Endothelial cell of umbilical vein (primary cell): ENCODE data around the gene PLA2G15. TPM values are rescaled to one million over a fixed set of nuclear protein-coding genes. Genes with fewer than 3 reads are reported as not detected.

Experiments
- BruUV-seq: library from RNA; stranded (reverse); fragments of 400-500 nt; replicated peaks from 2 replicates; lab custom pipeline; 2021; lab: Mats Ljungman, UMichigan
- CTCF ChIA-PET: fragments of 300-600, 350-600 bp; sonication (Branson Sonifier 250); formaldehyde crosslinking; loops from one replicate; lab custom pipeline; 2021; ENCODE audit warnings: antibody characterized with exemption, inconsistent platforms; lab: Charles Lee
- POLR2A ChIA-PET: fragments of 300-600, 350-600 bp; sonication (Branson Sonifier 250); formaldehyde crosslinking; loops from one replicate; lab custom pipeline; 2021; ENCODE audit warnings: antibody characterized with exemption, inconsistent platforms; lab: Charles Lee
- DNase-seq: peaks from one replicate; pipeline ENCODE4 v3.0.0-alpha.2; 2011; ENCODE audit warnings: low read depth, low spot score
- FAIRE-seq: peaks from 2 replicates; lab custom pipeline; 2011; peaks lifted over from hg19 to GRCh38; lab: Jason Lieb, UNC
- H2AFZ ChIP-seq: 2 replicates; pipeline ENCODE4 v1.6.0; 2012; ENCODE audit warnings: low read depth, low read length, control low read depth, inconsistent platforms
- H3K27ac ChIP-seq: 2 replicates; pipeline ENCODE4 v1.5.1; 2011; ENCODE audit warnings: low read depth, mild to moderate bottlenecking, control low read depth, low read length, moderate library complexity; ENCODE audit not compliant: insufficient read depth
- H3K27me3 ChIP-seq, 2 experiments: 2 replicates each; pipeline versions ENCODE4 v1.6.0 to v1.6.1; 2011; ENCODE audit warnings: low read length in 2 of 2, mixed read lengths in 1 of 2; ENCODE audit not compliant: control insufficient read depth in 2 of 2, insufficient read depth in 2 of 2
- H3K36me3 ChIP-seq, 2 experiments: 2 replicates in 1 of 2; 3 replicates in 1 of 2; pipeline ENCODE4 v1.5.1; 2011; ENCODE audit warnings: low read length in 2 of 2, mild to moderate bottlenecking in 1 of 2, moderate library complexity in 1 of 2; ENCODE audit not compliant: control insufficient read depth in 2 of 2, insufficient read depth in 2 of 2; ENCODE audit errors: extremely low read depth in 1 of 2
- H3K4me1 ChIP-seq: 3 replicates; pipeline ENCODE4 v1.5.1; 2011; ENCODE audit warnings: mild to moderate bottlenecking, low read length; ENCODE audit not compliant: control insufficient read depth, insufficient read depth; ENCODE audit errors: extremely low read depth
- H3K4me2 ChIP-seq: 2 replicates; pipeline ENCODE4 v1.6.1; 2011; ENCODE audit warnings: low read length, control low read depth, mixed read lengths; ENCODE audit not compliant: insufficient read depth
- H3K4me3 ChIP-seq, 3 experiments: fragments of 200-600 bp in 1 of 3; sonication (generic), shearing (Covaris generic) in 1 of 3; replicated peaks in 1 of 3; 2 replicates each; pipeline ENCODE4 v1.5.1; 2011 to 2016; ENCODE audit warnings: control low read depth in 3 of 3, low read length in 3 of 3, mild to moderate bottlenecking in 2 of 3, inconsistent platforms in 1 of 3, low read depth in 1 of 3, moderate library complexity in 1 of 3; ENCODE audit not compliant: insufficient read depth in 1 of 3
- H3K79me2 ChIP-seq: 2 replicates; pipeline ENCODE4 v1.6.0; 2012; ENCODE audit warnings: low read length, inconsistent platforms; ENCODE audit not compliant: control insufficient read depth, insufficient read depth
- H3K9ac ChIP-seq: replicated peaks from 2 replicates; pipeline ENCODE3; 2011; ENCODE audit warnings: low read length, control low read depth; ENCODE audit not compliant: insufficient read depth; ENCODE audit errors: extremely low read depth
- H3K9me1 ChIP-seq: replicated peaks from 3 replicates; pipeline ENCODE4 v1.6.0; 2011; ENCODE audit warnings: mild to moderate bottlenecking, low read length; ENCODE audit not compliant: control insufficient read depth, insufficient read depth; ENCODE audit errors: extremely low read depth
- H3K9me3 ChIP-seq: replicated peaks from 2 replicates; pipeline ENCODE4 v1.5.1; 2012; ENCODE audit warnings: low read length, inconsistent platforms; ENCODE audit not compliant: control insufficient read depth, insufficient read depth
- H4K20me1 ChIP-seq: replicated peaks from 2 replicates; pipeline ENCODE3; 2011; ENCODE audit warnings: mild to moderate bottlenecking, low read length; ENCODE audit not compliant: control insufficient read depth, insufficient read depth; ENCODE audit errors: extremely low read depth
- CTCF ChIP-seq, 2 donors: IDR thresholded peaks; 1 replicate in 1 of 2; 2 replicates in 1 of 2; pipeline ENCODE4 v1.5.1; 2011; ENCODE audit warnings: low read length in 2 of 2, mild to moderate bottlenecking in 2 of 2, moderate library complexity in 2 of 2, control low read depth in 1 of 2, inconsistent platforms in 1 of 2, low read depth in 1 of 2; ENCODE audit not compliant: insufficient read depth in 1 of 2; ENCODE audit errors: extremely low read depth in 1 of 2
- EZH2 ChIP-seq: IDR thresholded peaks from 2 replicates; pipeline ENCODE4 v1.6.1; 2012; ENCODE audit warnings: borderline replicate concordance, low read depth, mild to moderate bottlenecking, moderate library complexity, low read length, inconsistent platforms; ENCODE audit not compliant: severe bottlenecking
- FOS ChIP-seq: IDR thresholded peaks from 2 replicates; pipeline ENCODE4 v1.6.1; 2011; ENCODE audit warnings: mild to moderate bottlenecking, low read length, moderate library complexity, borderline replicate concordance; ENCODE audit not compliant: insufficient read depth
- GATA2 ChIP-seq: IDR thresholded peaks from 2 replicates; pipeline ENCODE4 v1.7.0; 2011; ENCODE audit warnings: low read depth, mild to moderate bottlenecking, moderate library complexity, mixed read lengths, low read length; ENCODE audit not compliant: insufficient read length, insufficient read depth
- JUN ChIP-seq: IDR thresholded peaks from 2 replicates; pipeline ENCODE4 v1.6.1; 2011; ENCODE audit warnings: borderline replicate concordance, low read depth; ENCODE audit not compliant: insufficient read length, insufficient read depth
- MAX ChIP-seq: IDR thresholded peaks from 2 replicates; pipeline ENCODE4 v1.6.1; 2011; ENCODE audit not compliant: insufficient read depth, insufficient read length
- MYC ChIP-seq: IDR thresholded peaks from one replicate; pipeline ENCODE4 v1.6.1; 2011; ENCODE audit warnings: mild to moderate bottlenecking, low read depth, low read length
- POLR2A ChIP-seq: IDR thresholded peaks from 2 replicates; pipeline ENCODE4 v1.6.1; 2012; ENCODE audit warnings: low read depth, mild to moderate bottlenecking, control low read depth, low read length
- POLR2AphosphoS5 ChIP-seq: IDR thresholded peaks from 2 replicates; pipeline ENCODE4 v1.6.1; 2012; ENCODE audit warnings: low read depth, mild to moderate bottlenecking, control low read depth, low read length, moderate library complexity; ENCODE audit not compliant: insufficient read depth
- dilution Hi-C: fragments of 300-500 bp; cut with MboI; formaldehyde crosslinking; loops from one replicate; pipeline ENCODE4 v1.15.0; 2019; ENCODE audit warnings: low sequenced_read_pairs; ENCODE audit not compliant: extremely low pct_ligation_motif_present
- intact Hi-C: fragments of 100-400 bp; cut with micrococcal nuclease; formaldehyde crosslinking; loops from one replicate; pipeline ENCODE4 v1.10.0; 2022
- polyA plus RNA-seq, 4 experiments: library from polyadenylated mRNA; depleted of rRNA in 3 of 4; stranded (reverse) in 3 of 4; unstranded in 1 of 4; fragments of >200 nt; gene quantifications; 2 replicates each; pipeline versions ENCODE4 v1.2.1 to v1.2.3, GENCODE V29; 2011 to 2012; ENCODE audit warnings: missing spikeins in 1 of 4
- total RNA-seq: library from RNA; stranded (reverse); gene quantifications from 2 replicates; pipeline ENCODE4 v1.2.3, GENCODE V29; 2021

The PLA2G15 gene
- total and polyA plus RNA-seq, 2 donors (not counting 3 experiments of a cell fraction or from before 2014, with no cell fraction given), result 24.3 to 41.8 TPM

- dilution Hi-C loops, result no loop called here
- BruUV-seq, result no TSS peak
Measured at GRCh38 chr16:68214726-68215125, 30.4 kb upstream of the PLA2G15 start.

More at GRCh38 chr16:68214726-68215125, 30.4 kb upstream of the PLA2G15 start:
- Histone ChIP-seq H3K36me3 (no peaks in the 10 kb centered on the region), H4K20me1 (no peaks in the 10 kb centered on the region), H3K9ac (no peak overlapping the region), H3K4me2 (no peak overlapping the region), H3K79me2 (no peaks in the 10 kb centered on the region), H3K4me1 (no peaks in the 10 kb centered on the region), H3K9me1 (no peaks in the 10 kb centered on the region), H3K9me3 (no peaks in the 10 kb centered on the region), H3K27ac (no peak overlapping the region), H3K27me3 (no peaks in the 10 kb centered on the region), H3K4me3 (no peak overlapping the region), H2AFZ (no peak overlapping the region)
- FAIRE-seq (no peak), DNase-seq (no peak)
- TF ChIP-seq MYC (no peak), POLR2AphosphoS5 (no peak), MAX (no peak), EZH2 (no peak), JUN (no peak), GATA2 (no peak), FOS (no peak), CTCF (IDR thresholded peaks at IDR 0.05; ENCODE audit: extremely low read depth in 1 of 2, insufficient read depth in 1 of 2, low read depth in 1 of 2, low read length in 2 of 2) (no peak), POLR2A (no peak)
- CTCF ChIA-PET, result no interaction called here
- intact Hi-C loops, result loop anchor here (5.0 kb wide), 1 partner anchor 102 kb away; no protein-coding TSS in a partner anchor
- POLR2A ChIA-PET, result no interaction called here
